ENCODE measurements around the gene EPN1. TPM values are rescaled to one million over a fixed set of nuclear protein-coding genes. Genes with fewer than 3 reads are reported as not detected.

EPN1 gene
- total and polyA plus RNA-seq, 2 of the 13 experiments (the other 11 are each of a cell fraction or from before 2014, with no cell fraction given): 28.9 to 31.7 TPM

DNA sequence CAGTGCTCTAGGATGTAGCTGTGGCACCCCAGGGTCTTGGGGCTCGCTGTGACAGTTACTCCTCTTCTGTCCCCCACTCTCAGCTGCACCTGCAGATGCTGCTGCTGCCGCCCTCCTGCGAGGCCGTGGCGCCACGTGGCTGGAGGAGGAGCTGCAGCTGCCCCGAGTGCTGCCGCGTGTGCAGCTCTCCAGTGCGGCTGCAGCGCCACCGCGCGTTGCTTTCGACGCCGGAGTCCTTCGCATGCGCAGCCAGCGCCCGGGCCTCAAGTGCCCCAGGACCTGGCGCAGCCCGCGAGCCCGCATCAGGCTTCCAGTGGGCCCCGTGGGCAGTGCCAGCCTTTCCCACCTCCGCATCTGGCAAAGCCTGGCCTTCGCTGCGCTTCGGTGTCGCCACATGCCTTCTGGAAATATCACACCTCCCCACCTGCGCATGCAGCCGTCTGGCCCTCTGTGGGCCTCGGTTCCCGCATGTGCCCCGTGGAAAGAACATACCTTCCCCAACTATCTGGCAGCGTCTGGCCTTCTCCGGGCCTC is 34.9 kb upstream of the EPN1 start (continued):
- TF ChIP-seq, protein P1, sequence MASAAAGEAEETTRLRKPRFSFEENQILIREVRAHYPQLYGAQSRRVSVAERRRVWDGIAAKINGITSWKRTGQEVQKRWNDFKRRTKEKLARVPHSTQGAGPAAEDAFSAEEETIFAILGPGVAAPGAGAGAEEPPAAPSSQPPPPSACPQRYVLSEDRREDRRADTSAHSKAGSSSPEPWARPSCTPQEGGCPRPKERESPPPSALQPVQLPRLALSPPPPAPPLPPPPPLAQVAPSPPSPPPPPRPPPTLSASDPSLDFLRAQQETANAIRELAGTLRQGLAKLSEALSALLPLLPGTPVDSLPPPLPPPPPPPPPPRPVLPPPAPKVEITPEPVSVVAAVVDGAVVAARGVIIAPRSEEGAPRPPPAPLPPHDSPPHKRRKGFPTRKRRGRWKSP (CRISPR knock-in tag; IDR thresholded peaks at IDR 0.05): no peak
- TF ChIP-seq POLR2AphosphoS2 (IDR thresholded peaks at IDR 0.05; ENCODE audit: low read depth, low read length): no peak
- TF ChIP-seq EHMT2 (IDR thresholded peaks at IDR 0.05; ENCODE audit: borderline replicate concordance, low read depth, low read length): no peak
- TF ChIP-seq MYNN (CRISPR knock-in tag; IDR thresholded peaks at IDR 0.05; ENCODE audit: low read depth): no peak
- TF ChIP-seq PAF1 (CRISPR knock-in tag; IDR thresholded peaks at IDR 0.05): no peak
- no peak for TF ChIP-seq ATM (IDR thresholded peaks at IDR 0.05; ENCODE audit: borderline replicate concordance)
- TF ChIP-seq TBP (CRISPR knock-in tag; IDR thresholded peaks at IDR 0.05): no peak
- 0 out of 2 replicates have a peak, but pooled peaks have one; percentile 33 for TF ChIP-seq CHCHD3 (CRISPR knock-in tag; IDR thresholded peaks at IDR 0.05)
- TF ChIP-seq MAFF (IDR thresholded peaks at IDR 0.05; ENCODE audit: low read depth, low read length): no peak
- no peak for TF ChIP-seq ZNF644 (CRISPR knock-in tag; IDR thresholded peaks at IDR 0.05; ENCODE audit: low read depth)
- no peak for TF ChIP-seq ZNF550 (CRISPR knock-in tag; IDR thresholded peaks at IDR 0.05; ENCODE audit: borderline replicate concordance)
- TF ChIP-seq ZNF777 (CRISPR knock-in tag; IDR thresholded peaks at IDR 0.05): no peak
- TF ChIP-seq NFATC3 (CRISPR knock-in tag; IDR thresholded peaks at IDR 0.05): 0 out of 2 replicates have a peak, but pooled peaks have one; percentile 23
